ENCODE measurements around the gene PTGDR. TPM values are rescaled to one million over a fixed set of nuclear protein-coding genes. Genes with fewer than 3 reads are reported as not detected.

The PTGDR gene
- total RNA-seq, 1 donor from 2014 or later, result not detected

DNA sequence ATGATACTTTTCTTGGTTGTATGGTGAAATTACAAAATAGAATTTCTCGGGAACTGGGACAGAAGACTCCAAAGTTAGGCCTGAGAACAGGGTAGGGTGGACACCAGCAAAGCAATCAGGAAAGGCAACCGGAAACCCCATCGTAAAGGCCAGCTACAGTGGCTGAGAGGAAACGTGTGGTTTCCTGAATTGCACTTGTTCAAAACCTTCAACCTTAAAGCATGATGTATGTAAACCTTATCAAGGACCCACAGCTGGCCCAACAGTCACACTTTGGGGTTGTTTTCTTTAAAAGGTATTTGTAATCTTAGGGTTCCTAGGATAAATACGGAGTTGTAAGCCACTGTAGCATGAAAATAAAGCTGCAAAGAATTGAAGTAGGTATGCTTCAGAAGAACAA, 2.2 kb upstream of the PTGDR start:
- DNase-seq (ENCODE audit: low read depth), result no peak

DNA sequence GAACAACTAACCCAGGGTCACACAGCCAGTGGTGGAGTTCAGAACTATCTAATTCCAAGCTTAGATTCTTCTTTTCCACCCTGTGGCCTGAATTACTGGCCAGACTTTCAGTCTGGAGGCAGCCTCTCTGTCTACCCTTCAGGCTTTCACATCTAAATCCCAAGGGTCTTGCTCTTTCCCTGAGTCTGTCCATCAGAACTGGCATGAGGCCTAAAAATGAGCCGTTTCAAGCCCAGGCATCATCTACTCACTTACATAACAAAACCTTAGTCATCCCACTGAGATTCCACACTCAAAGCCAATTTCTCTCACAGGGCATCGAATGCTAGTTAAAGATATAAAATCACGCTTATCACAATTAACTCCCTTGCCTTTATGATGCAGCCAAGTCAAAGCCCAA, 1.3 kb upstream of the PTGDR start:
- DNase-seq (ENCODE audit: low read depth), result no peak

DNA sequence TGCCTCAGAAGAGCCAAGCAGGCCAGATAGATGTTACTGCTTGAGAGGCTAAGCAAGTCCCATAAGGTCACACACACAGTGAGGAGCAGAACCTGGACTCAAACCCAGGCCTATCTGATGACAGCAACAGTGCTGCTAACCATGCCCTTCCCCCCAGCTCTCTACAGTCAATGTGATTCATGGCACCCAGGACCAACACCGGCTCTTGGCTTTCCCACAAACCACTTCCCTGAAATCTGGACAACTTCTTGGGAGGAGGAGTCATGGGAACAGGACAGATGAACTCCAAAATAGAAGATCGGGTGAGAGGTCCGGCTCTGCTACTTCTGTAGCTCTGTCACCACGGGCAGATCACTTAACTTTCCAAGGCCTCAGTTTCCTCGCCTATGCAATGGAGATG, 716 bp upstream of the PTGDR start:
- DNase-seq (ENCODE audit: low read depth), result no peak

DNA sequence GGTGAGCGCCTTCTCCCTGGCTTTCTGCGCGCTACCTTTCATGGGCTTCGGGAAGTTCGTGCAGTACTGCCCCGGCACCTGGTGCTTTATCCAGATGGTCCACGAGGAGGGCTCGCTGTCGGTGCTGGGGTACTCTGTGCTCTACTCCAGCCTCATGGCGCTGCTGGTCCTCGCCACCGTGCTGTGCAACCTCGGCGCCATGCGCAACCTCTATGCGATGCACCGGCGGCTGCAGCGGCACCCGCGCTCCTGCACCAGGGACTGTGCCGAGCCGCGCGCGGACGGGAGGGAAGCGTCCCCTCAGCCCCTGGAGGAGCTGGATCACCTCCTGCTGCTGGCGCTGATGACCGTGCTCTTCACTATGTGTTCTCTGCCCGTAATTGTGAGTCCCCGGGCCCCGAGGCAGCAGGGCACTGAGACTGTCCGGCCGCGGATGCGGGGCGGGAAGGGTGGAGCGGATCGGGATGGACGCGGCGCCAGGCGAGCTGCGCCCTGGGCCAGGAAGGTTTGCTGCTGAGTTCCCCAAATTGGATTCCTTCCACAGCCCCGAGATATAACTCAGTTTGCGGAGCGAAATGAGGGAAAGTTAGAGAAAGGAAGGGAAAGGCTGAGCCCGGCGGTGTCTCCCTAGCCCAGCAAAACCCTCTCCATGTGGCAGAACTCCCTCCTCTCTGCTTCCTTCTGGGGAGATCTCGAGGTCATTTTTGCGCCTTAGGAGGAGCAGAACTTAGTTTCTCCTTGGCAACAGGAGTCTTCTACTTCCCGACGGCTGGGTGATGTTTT, 972 bp downstream of the PTGDR start:
- no peak for DNase-seq (ENCODE audit: low read depth)

DNA sequence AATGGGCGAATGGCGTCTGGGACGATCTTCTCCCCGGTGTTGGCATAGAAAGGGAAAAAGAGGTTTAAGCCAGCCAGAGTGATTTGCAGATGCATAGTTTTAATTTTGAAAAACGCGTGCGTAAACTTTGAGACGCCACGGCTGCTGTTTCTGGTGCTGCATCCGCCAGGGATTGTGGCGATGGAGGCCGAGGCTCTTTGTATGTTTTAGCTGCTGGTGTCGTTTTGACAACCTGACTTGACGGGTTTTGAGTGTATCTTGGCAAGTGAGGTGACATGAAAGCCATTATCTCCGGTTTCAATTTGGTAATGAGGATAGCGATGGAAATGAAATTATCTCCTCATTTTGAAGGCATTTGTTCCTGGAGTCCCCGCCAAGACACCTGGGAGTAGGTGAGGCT, 1.6 kb downstream of the PTGDR start:
- no peak for DNase-seq (ENCODE audit: low read depth)

DNA sequence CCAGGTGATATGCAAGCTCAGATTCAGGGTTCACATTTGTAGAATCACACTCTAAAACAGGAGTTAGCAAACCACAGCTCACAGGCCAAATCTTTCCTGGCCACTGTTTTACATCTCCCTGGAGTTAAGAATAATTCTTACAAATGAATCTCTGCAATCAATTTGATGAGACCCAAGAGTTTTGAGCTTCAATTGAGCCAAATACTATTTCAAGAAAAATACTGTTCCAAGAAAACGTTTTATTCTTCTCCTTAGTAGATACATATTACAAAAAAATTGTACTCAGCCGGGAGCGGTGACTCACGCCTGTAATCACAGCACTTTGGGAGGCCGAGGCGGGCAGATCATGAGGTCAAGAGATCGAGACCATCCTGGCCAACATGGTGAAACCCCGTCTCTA, 2.5 kb downstream of the PTGDR start:
- DNase-seq (ENCODE audit: low read depth), result no peak

DNA sequence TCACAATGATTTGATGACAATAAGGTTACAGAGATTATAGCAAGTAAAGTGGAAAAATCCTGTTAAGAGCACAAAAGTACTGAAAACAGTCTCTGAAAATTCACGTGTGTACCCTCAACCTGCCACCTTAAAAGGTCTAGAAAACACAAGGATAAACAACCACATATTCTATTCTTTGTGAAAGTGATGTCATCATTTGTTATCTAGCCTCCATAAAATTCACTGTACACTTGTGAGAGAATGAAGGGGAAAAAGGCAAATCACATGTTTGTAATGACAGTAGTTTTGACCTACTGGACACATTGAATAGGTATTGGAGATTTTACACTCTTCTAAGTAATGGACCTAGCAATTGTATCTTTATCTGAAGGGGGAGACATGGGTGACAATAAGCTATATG, 4.0 kb downstream of the PTGDR start:
- DNase-seq (ENCODE audit: low read depth), result no peak

DNA sequence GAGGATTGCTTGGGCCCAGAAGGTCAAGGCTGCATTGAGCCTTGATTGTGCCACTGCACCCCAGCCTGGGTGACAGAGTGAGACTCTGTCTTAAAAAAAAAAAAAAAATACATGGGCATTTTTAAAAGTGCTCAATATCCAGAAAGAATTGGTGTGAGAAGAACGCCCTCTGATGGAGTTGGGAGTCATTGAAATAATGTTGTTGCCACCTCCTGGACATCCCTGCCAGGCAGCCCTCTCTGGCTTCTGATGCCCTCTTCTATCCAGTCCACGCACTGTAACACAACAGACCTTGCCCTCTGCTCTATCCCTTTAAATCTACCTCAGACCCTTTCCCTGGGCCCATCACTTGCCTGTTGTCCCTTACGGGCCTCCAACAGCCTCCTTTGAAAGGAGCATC, 4.9 kb downstream of the PTGDR start:
- peak; percentile 3 for DNase-seq (ENCODE audit: low read depth)

DNA sequence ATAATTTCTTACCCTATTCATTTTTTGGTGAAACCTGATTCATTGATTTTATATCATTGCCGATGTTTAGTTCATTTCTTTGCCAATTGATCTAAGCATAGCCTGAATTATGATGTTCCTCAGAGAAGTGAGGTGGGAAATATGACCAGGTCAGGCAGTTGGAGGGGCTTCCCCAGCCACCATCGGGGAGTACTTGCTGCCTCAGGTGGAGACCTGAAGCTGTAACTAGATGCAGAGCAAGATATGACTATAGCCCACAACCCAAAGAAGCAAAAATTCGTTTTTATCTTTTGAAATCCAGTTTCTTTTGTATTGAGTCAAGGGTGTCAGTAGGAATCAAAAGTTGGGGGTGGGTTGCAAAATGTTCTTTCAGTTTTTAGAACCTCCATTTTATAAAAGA, 7.9 kb downstream of the PTGDR start:
- no peak for DNase-seq (ENCODE audit: low read depth)

DNA sequence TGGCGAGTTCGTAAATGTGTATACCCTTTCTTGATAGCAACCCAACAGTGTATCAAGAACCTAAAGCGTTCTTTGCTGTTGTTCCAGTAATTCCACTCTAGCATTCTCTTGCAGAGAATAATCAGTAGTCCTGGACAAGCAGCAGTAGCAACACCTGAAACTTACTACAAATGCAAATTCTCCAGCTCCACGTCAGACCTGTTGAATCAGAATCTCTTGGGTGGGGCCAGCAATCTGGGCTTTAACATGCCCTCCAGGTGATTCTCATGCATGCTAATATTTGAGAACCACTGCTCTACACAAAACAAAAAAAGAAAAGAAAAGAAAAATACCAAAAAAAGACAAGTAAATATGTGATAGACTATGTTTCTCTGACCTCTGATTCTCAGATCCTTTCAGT, 10.1 kb downstream of the PTGDR start:
- DNase-seq (ENCODE audit: low read depth), result peak; percentile 3

DNA sequence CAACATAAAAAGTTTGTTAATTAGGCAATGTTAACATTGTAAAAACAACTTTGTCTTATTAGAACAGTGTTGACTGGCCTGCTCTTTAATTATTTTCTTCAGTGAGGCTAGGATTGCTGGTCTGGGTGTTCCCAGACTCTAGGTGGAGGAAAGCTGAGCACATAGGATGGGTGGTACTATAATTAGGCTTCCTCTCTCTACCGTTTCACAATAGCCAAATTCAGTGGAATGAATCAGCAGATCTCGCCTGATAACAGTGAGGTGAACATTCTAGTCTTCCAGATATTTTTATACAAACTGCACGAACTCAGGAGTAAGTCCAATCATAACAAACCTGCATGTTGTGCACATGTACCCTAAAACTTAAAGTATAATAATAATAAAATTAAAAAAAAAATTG, 11.9 kb downstream of the PTGDR start:
- DNase-seq (ENCODE audit: low read depth), result peak; percentile 3

DNA sequence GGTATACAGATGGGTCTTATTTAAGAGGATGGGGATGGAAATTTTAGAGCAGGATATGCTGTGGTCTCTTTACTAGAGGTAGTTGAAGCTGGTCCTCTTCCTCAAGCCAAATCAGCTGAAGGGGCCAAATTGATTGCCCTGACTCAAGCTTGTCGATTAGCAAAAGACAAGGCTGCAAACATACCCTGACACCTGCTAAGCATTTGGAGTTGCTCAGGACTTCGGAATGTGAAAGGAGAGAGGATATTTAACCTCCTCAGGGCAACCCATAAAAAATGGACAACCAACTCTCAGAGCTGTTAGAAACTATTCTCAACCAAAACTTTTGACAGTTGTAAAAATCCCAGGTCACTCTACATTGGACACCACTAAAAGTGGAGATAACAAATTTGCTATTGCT, 15.6 kb downstream of the PTGDR start:
- peak; percentile 43 for DNase-seq (ENCODE audit: low read depth)

DNA sequence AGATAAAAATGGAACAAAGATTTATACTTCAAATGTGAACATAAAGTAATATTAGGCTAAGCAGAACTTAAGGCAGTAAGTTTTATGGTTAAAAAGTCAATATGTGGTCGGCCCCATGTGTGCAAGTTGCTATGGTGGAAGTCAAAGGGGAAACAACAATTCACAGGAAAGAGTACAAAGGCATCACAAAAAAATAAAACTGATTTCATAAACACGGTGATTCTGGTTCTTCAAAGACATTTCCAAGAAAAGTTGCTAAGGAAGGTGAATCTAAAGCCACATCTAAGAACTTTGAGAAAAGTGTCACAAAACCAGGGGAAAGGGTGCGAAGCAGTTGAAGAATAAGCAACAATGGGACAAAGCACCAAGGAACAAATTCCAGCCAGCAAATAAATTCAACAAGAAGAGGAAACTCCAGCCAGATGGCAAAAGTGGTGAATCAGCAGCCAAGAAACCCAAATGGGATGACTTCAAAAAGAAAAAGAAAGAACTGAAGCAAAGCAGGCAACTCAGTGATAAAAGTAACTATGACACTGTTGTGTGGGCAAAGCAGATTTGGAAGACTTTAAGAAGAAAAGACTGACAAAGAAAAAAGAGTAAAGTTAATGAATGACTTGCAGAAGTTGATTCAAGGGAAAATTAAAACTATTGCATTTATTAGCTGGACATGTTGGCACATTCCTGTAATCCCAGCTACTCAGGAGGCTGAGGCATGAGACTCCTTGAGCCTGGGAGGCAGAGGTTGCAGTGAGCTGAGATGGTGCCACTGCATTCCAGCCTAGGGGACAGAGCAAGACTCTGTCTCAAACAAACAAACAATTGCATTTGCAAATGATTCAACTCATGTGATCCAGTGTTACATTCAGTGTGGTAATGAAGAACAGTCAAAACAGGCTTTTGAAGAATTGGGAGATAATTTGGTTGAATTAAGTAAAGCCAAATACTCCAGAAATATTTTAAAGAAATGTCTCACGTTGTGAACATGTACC, 19.5 kb downstream of the PTGDR start:
- peak; percentile 37 for DNase-seq (ENCODE audit: low read depth)

DNA sequence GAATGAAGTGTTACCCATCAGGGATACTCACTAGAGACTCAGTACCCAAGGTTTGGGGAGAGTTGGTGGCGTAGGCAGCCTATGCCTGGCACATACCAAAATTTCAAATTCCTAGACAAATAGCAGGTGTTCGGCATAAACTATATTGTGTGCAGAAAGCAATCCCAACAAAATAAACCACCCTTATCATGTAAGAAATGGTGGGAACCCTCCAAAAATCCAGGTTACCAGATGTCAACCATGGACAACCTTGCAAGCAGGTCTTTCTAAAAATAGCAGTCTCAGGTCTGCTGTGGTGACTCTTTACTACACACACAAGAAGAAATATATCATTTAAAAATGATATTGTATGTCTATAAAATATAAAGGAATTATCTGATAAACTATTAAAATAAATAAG, 28.9 kb downstream of the PTGDR start:
- DNase-seq (ENCODE audit: low read depth), result no peak

DNA sequence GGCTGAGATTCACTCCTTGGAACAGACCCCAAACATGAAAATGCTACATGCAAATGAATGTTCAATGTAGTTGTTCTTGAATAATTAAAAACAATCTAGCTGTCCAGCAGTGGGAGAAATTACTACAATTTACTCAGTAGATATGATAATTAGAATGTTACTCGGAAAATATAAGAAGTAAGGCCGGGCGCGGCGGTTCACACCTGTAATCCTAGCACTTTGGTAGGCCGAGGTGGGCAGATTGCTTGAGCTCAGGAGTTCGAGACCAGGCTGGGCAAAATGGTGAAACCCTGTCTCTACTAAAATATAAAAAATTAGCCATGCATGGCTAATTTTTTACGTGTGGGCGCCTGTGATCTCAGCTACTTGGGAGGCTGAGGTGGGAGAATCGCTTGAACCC, 31.3 kb downstream of the PTGDR start:
- DNase-seq (ENCODE audit: low read depth), result no peak

DNA sequence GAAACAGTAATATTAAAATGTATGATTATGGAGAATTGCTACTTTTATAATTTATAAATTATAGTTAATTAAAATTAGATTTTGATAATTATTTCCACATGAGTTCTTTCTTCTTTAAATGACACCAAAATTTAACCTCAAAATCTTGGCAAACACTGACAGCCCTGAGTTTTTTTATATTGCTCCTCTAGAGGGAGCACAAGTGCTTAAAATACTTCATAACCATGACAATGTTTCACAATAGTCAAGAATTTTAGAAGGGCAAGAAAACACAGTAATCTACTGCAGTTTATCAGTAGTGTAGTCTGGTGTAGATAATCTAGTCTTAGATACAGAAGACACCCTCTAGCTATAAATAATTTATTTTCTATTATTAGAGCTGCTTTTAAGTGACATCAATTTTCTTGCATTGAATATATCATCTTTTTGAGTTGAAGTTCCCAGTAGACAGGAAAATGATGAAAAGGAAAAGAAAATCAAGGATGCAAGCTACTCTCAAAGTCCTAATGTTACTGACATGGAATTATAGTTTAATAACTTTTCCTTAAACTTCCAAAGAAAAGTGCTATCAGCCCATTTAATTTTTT, 32.3 kb downstream of the PTGDR start:
- DNase-seq (ENCODE audit: low read depth), result peak; percentile 75

DNA sequence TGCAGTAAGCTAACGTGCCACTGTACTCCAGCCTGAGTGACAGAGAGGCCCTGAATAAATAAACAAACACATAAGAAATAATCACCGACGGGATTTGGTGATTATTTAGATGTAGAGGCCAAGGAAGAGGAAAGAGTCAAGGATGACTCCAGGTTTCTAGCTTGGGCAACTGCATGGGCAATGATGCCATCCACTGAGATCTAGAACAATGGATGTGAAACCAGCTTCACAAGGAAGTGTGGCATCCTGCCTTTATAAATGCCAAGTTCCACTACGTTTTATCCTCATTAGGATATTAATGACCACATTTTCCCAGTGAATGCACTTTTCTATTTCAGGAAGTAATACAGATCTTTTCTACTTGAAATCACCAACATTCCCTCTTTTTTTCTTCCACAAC, 35.7 kb downstream of the PTGDR start:
- no peak for DNase-seq (ENCODE audit: low read depth)

DNA sequence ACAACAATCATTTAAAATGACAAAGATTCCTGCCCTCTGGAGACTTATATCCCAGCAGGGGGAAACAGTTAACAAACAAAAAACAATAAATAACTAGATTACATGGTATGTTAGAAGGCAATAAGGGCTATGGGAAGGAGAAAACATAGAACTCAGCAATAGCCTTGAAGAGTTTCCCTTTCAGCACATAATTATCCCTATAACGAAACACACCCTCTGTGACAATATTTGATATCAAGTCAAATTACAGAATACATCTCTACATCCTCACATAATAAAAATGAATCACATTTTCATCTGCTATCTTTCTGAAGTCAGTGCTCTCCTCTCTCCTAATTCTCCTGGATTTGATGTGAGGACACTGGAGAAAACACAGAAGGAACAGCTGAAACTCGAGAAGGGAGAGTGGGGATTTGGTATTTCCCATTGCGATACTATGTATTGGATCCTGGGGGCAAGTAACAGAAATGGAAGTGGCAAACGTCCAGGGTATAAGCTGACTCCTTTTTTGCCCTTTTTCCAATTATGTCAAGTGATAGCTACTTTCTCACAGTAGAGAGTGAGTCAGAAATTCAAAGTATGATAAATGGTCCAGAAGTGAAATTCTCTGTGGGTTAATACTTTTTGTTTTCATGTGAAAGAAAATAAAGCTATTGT, 36.9 kb downstream of the PTGDR start:
- DNase-seq (ENCODE audit: low read depth), result no peak

DNA sequence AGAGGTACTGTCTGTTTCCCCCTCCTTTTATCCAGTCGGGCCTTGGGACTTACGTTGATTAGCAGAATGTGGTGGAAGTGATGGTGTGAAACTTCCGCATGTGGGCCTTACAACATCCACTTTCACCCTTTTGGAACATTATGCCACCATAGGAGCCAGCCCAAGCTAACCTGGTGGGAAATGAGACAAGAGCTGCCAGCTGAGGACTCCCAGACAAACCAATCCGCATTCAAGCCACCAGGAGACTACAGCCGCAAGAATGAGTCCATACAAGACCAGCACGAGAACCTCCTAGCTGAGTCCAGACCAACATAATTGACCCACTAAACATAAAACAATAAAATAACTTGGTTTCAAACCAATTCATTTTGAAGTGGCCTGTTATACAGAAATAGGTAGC, 37.5 kb downstream of the PTGDR start:
- no peak for DNase-seq (ENCODE audit: low read depth)

DNA sequence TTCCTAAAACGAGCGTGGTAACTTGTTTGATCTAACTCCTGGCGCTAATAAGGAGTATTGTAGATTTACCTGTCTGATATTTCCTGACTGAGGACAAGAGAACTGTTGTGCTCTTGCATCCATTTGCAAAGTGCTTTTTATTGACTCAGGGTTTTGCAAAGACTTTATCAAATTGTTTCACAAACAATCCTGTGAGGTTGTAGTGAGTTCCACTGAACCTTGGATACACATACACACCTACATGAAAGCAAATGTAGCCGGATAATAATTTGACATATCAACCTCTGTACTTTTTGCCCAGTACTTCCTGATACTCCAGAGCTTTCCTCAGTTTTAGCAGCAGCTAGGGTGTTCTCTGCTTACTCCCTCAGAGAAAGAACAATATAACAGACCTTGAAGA, 39.9 kb downstream of the PTGDR start:
- no peak for DNase-seq (ENCODE audit: low read depth)

DNA sequence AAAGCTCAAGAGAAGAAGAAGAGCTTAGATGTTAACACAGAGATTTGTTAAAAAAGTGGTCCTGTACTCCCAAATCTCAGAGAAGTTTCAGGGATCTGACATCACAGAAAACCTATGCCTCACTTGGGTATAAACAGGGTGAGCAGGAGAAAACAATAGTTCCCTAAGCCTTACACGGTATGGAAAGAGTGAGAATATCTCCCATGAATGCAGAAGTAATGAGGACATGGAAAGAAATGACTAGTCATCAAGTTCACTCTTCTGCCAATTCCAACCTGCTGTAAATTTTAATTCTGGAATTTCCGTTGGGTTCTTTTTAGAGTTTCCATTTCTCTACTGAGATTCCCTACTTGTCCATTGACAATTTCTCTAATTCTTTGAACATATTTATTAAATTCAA, 40.4 kb downstream of the PTGDR start:
- no peak for DNase-seq (ENCODE audit: low read depth)

DNA sequence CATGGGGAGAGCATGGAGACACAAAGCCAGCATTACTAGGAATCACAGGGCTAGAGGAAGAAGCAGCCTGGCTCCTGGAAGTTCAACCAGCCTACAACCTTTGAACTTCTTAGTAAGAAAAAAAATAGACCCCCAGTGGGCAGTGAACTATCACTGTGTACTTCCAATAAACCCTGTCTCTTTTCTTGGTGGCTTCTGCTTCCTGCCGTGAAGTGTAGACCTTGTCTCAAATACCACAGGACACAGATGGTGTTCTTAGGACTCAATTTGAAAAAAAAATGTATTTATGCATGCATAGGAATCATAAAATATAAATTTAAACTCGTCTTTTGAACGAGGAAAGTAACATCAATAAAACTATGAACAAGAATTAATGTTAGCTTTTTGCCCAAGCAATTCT, 43.0 kb downstream of the PTGDR start:
- no peak for DNase-seq (ENCODE audit: low read depth)

All from renal cortical epithelial cell (primary cell).